GM19324 (cell line): ENCODE results near the gene SPATA2.

ENCODE experiments used
- ATAC-seq: cut with Tn5 transposase; IDR thresholded peaks from one replicate; pipeline ENCODE4 v1.9.1; 2021; ENCODE audit warnings: mild to moderate bottlenecking, moderate library complexity; ENCODE audit not compliant: unreplicated experiment, low FRiP score

SPATA2 gene

DNA sequence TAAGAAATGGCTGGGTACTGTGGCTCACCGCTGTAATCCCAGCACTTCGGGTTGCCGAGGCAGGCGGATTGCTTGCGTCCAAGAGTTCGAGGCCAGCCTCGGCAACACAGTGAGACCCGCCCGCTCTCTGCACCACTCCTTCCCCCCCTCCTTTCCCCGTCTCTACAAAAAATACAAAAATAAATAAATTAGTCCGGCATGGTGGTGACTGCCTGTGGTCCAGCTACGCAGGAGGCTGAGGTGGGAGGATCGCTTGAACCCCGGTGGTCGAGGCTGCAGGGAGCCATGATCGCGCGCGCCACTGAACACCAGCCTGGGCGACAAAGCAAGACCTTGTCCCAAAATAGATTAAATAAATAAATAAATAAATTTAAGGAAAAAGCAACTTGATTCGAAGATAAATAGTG is 20.4 kb upstream of the SPATA2 start:
- peak; percentile 4 for ATAC-seq

DNA sequence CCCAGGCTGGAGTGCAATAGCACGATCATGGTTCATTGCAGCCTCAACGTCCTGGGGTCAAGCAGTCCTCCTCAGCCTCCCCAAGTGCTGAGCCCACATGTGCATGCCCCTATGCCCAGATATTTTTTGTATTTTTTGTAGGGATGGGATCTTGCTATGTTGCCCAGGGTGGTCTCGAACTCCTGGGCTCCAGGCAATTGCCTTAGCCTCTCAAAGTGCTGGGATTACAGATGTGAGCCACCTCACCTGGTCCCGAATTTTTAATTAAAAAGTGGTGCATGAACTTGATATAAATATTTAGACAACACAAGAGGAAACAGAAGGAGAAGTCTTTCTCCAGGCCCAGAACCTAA is 13.8 kb upstream of the SPATA2 start:
- ATAC-seq = no peak

DNA sequence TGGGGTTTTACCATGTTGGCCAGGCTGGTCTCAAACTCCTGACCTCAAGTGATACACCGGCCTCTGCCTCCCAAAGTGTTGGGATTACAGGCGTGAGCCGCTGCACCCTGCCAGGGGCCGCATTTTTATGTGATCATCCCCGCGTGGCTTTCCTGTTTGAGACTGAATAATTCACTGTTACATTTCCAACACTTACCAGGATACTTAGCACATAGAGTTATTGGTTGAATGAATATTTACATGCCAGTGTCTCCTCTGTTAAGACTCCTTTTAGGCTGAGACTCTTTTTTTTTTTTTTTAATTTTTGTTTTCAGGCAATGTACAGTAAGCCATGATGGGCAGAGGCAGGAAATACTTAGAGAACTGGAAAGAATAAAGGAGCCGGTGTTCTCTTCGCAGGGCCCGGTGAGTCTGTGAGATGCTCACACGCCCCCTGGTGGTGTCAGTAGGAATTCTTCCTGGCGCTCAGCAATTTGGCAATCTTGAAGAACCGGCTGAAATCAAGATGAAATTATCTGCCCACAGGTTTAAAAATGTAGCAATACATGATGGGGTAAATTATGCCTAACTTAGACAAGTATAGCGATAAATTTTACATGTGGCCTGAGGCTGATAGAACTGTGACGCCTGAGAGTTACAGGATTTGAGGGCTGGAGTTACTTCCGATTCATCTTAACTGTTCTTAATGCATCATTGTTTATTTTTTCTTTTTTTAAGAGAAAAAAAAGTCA is 13.2 kb upstream of the SPATA2 start:
- ATAC-seq = no peak

DNA sequence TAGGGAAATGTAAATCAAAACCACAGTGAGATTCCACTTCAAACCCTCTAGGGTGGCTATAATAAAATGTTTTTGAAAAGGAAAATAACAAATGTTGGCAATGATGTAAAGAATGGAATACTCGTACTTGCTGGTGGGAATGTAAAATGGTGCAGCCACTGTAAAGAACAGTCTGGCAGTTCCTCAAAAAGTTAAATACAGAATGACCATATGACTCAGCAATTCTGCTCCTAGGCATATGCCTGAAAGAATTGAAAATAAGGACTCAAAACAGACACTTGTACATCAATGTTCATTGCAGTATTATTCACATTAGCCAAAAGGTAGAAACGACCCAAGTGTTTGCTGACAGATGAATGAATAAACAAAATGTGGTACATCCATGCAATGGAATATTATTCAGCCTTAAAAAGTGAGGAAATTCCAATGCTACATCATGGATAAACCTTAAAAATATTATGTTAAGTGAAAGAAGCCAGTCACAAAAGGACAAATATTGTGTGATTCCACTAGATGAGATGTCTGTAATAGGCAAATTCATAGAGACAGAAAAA is 10.6 kb upstream of the SPATA2 start:
- no peak for ATAC-seq

- ATAC-seq = no peak
Observed at GRCh38 chr20:49924247-49924646, 8.9 kb upstream of the SPATA2 start.

GRCh38 chr20:49919461-49919860 is 4.1 kb upstream of the SPATA2 start:
- ATAC-seq = no peak

- ATAC-seq = no peak
Observed at GRCh38 chr20:49919009-49919408, 3.7 kb upstream of the SPATA2 start.

- no peak for ATAC-seq
Observed at GRCh38 chr20:49918446-49918845, 3.1 kb upstream of the SPATA2 start.

DNA sequence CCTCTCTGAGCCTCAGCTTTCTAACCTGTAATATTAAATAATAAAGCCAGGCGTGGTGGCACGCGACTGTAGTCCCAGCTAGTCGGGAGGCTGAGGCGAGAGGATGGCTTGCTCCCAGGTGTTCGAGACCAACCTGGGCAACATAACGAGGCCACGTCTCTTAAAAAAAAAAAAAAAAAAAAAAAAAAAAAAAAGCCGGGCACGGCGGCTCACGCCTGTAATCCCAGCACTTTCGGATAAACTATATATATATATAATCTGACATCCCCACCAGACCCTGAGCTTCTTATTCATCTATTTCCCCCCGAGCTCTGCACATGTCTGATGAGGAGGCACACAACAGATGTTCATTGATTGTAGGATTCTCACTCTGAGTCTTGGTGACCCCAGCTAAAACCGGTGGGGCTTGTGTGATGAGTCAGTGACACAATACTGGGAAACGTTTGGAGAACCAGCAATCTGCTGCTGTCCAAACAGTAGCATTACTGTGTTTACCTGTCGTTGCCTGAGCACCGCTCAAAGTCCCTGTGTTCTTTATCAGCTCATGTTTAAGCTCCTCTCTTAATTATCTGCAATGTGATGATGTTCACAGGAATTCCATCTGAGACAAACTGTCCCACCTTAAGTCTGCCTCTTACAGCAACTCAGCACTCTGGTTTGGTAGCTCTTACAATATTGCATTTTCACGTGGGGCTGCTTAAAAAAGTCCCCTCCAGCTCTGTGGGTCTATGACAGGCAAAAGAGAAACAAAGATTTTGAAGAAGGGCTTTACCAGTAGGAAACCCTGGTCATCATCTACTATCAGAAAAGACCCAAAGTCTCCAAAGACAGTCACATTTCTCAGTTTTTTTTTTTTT is 1.0 kb upstream of the SPATA2 start:
- ATAC-seq = no peak

- ATAC-seq = no peak
Observed at GRCh38 chr20:49915118-49915379, 280 bp downstream of the SPATA2 start.

DNA sequence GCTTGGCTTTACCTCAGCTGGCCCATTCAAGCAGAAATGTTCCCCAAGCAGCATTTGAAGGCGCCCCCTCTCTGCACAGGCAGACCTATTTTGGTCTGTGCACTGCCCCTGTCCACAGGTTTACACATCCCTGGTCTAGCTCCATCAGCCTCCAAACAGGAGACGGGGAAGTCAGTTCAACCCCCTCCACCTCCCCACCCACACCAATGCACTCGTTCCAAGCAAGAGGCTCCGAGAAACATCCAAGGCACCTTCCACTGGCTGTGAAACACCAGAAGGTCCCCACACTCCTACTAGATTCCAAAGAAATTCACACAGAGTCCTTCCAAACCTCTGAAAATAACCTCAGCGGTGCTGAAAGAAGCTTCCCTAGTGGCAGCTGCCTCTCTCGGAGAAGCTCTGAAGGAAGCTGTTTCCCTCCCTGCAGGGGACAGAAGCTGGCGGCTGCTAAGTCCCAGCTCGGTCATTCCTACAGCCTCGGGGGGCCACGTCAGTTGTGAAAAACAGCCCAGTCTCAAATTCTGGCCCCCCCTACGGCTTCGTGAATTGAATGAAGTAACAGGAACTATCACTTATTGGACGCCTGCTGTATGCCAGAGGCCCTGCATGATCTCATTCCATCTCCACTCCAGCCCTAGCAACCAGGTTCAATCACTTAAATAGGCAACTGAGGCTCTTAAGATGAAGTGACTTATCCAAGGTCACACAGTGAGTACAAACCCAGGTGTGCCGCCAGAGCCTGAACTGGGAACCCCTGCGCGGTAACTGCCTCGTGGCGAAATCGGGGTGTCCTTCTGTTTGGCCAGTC is 815 bp downstream of the SPATA2 start:
- no peak for ATAC-seq

DNA sequence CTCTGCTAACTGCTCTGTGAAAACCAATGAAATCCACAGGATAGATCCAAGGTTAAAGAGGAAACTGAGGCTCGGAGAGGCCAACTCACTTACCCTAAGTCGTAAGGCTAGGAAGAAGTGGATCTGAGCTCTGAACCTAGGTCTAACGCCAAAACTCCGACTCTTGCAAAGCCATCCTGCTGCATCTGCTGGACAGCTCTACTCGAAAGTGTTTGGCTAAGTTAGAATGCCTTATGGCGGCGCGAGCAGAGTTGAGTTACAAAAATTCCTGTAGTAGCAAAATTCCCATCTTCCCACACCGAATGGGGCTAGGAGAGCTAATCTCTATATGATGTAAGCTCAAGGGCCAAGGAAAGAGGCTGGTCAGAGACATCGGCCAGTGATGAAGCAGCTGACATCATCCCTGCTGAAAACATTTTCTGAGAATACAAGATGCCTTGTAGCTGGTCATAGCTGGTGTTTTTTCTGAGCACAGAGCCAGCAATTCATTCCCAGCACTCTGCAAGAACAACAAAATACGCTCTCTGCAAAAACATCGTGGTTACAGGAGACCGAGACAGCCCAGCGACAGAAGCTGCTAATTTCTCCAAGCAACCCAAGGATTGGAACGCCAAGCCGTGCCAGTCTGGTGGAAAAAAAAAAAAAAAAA is 1.8 kb downstream of the SPATA2 start:
- ATAC-seq = no peak

- no peak for ATAC-seq
Observed at GRCh38 chr20:49910340-49910706, 5.0 kb downstream of the SPATA2 start.

DNA sequence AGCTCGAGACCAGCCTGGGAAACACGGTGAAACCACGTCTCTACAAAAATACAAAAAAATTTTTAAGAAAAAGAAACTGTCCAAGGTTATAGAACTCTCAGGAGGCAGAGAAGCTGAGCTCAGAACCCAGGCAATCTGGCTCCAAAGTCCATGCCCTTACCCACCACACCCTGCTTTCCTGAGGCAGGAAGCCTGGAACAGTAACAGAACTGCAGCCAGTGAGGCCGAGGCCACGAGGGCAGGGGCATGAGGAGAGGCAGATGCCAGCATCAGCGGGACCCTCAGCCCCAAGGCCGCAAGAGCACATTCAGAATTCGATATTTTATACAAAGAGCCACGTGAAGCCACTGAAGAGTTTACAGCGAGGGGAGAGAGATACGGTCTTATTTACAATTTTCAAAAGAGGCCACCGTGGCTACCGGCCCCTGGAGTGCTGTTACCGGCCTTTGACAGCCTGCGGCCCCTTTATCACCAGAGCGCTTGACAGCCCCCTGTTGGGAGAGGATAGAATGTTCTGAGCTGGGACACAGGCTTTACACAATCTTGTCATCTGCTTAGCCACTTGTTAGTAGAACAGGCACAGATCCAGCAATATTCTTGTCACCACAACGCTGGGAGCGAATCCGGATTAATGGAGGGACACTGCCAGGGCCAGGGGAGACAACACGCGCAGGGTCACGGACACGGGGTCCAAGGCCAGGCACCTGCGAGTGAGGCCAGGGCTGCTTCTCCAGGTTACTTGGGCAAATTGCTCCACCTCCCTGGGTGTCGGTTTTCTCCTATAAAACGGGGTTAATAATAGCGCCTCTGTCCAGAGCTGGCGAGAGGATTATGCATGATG is 5.6 kb downstream of the SPATA2 start:
- ATAC-seq = no peak

GRCh38 chr20:49908258-49908565 is 7.1 kb downstream of the SPATA2 start:
- ATAC-seq = no peak

DNA sequence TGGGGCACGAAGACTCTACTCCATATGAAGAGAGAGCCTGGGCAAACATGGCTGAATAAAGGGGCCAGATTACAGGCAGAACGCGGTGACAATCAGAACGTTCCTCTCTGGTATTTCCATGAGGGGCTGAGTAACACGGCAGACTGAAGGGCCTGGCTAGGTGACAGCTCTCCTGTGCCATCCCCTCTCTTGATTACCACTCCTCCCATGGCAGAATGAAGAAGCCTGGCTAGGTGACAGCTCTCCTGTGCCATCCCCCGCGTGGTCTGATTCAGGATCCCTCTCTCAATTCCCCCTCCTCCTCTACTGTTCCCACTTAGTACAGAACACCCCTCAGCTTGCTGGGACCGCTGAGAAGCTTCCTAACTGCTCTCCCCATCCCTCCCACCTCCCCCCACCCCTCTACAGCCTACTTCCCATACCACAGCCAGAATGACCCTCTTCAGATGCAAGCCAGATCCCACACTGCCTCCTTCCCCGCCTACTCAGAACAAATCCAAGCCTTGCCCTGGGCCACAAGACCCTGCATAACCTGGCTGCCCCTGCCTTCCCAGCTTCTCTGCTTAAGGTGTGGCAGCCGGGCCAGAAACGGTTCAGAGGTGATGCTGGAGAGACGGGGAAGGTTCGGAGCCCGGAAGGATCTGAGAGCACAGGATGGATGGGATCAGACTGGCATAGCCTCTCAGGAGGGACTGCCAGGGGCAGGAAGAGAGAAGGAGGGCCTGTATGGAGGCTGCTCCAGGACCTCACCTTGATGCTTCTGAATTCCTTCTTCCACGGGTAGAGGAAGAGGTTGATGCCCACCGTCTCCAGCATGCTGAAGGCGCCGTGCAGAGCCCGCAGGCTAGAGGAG is 7.7 kb downstream of the SPATA2 start:
- ATAC-seq = no peak

GRCh38 chr20:49906615-49907154 is 8.6 kb downstream of the SPATA2 start:
- no peak for ATAC-seq

DNA sequence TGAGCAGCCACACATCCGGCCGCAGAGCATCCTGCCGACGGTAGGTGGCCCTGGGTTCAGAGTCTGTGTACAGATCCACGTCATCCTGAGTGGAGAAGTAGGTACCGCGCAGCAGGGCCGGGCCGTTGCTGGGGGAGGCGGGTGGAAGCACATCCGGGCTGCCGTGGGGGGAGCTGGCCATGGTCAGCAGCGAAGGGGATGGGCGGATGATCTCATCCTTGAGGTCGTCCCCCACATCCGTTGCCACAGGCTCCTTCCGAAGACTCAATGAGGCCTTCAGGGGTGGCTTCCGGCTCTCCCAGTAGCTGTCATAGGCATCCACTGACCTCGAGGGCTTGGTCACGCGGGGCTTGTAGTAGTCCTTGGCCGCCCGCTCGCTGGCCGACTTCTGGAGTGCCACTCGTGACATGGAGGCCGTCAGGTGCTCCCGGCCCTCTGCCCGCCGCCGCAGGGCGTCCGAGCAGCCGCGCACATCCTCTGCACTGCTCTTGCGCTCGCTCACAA is 9.2 kb downstream of the SPATA2 start:
- no peak for ATAC-seq
